Skeletal muscle satellite cell (primary cell): ENCODE measurements around the gene AEN.

Source experiments
- H3K27me3 ChIP-seq: 2 replicates; pipeline ENCODE4 v1.7.0; 2013; ENCODE audit warnings: low read length; ENCODE audit not compliant: control insufficient read depth, insufficient read depth
- H3K36me3 ChIP-seq: 2 replicates; pipeline ENCODE4 v1.7.0; 2013; ENCODE audit warnings: mild to moderate bottlenecking, control low read depth, low read length; ENCODE audit not compliant: insufficient read depth
- H3K4me1 ChIP-seq: 2 replicates; pipeline ENCODE4 v1.7.0; 2013; ENCODE audit warnings: low read length; ENCODE audit not compliant: control insufficient read depth, insufficient read depth
- H3K4me2 ChIP-seq: 2 replicates; pipeline ENCODE4 v1.7.0; 2013; ENCODE audit warnings: mild to moderate bottlenecking, low read length
- H3K4me3 ChIP-seq: 2 replicates; pipeline ENCODE4 v1.7.0; 2013; ENCODE audit warnings: low read length
- H3K9ac ChIP-seq: 2 replicates; pipeline ENCODE4 v1.7.0; 2013; ENCODE audit warnings: mild to moderate bottlenecking, low read depth, low read length, moderate library complexity
- H3K9me3 ChIP-seq: replicated peaks from 2 replicates; pipeline ENCODE4 v1.7.0; 2013; ENCODE audit warnings: mild to moderate bottlenecking, control low read depth, low read length

Gene AEN

GRCh38 chr15:88647351-88648105, 26.4 kb downstream of the AEN start:
- Histone ChIP-seq H3K27me3 (no peaks in the 10 kb centered on the region), H3K4me2 (no peak overlapping the region), H3K9me3 (no peaks in the 10 kb centered on the region), H3K9ac (no peak overlapping the region), H3K4me3 (no peak overlapping the region), H3K36me3 (no peaks in the 10 kb centered on the region), H3K4me1 (peaks cover 16% of the 10 kb centered on the region)

GRCh38 chr15:88648357-88649214, 27.4 kb downstream of the AEN start:
- Histone ChIP-seq H3K4me1 (peaks cover 16% of the 10 kb centered on the region), H3K36me3 (no peaks in the 10 kb centered on the region), H3K27me3 (no peaks in the 10 kb centered on the region), H3K9ac (peak overlapping the region; percentile 50), H3K4me3 (no peak overlapping the region), H3K4me2 (peak overlapping the region; percentile 22), H3K9me3 (no peaks in the 10 kb centered on the region)

GRCh38 chr15:88649286-88649733, 28.2 kb downstream of the AEN start:
- H3K9me3 ChIP-seq, result no peaks in the 10 kb centered on the region
- no peak overlapping the region for H3K4me3 ChIP-seq
- no peaks in the 10 kb centered on the region for H3K27me3 ChIP-seq
- peaks cover 16% of the 10 kb centered on the region for H3K4me1 ChIP-seq
- H3K36me3 ChIP-seq, result no peaks in the 10 kb centered on the region
- H3K4me2 ChIP-seq, result peak overlapping the region; percentile 22
- H3K9ac ChIP-seq, result peak overlapping the region; percentile 50

GRCh38 chr15:88649753-88650551, 28.8 kb downstream of the AEN start:
- Histone ChIP-seq H3K4me3 (no peak overlapping the region), H3K9me3 (no peaks in the 10 kb centered on the region), H3K4me1 (peaks cover 16% of the 10 kb centered on the region), H3K9ac (peak overlapping the region; percentile 50), H3K36me3 (no peaks in the 10 kb centered on the region), H3K4me2 (peak overlapping the region; percentile 22), H3K27me3 (no peaks in the 10 kb centered on the region)

GRCh38 chr15:88650556-88650955, 29.4 kb downstream of the AEN start:
- no peak overlapping the region for H3K9ac ChIP-seq
- H3K4me3 ChIP-seq, result no peak overlapping the region
- H3K9me3 ChIP-seq, result no peaks in the 10 kb centered on the region
- no peaks in the 10 kb centered on the region for H3K27me3 ChIP-seq
- H3K36me3 ChIP-seq, result no peaks in the 10 kb centered on the region
- H3K4me2 ChIP-seq, result no peak overlapping the region
- H3K4me1 ChIP-seq, result peaks cover 16% of the 10 kb centered on the region

- Histone ChIP-seq H3K9ac (no peak overlapping the region), H3K4me1 (peaks cover 16% of the 10 kb centered on the region), H3K9me3 (no peaks in the 10 kb centered on the region), H3K36me3 (no peaks in the 10 kb centered on the region), H3K4me2 (no peak overlapping the region), H3K27me3 (no peaks in the 10 kb centered on the region), H3K4me3 (no peak overlapping the region)
These were observed 30.1 kb downstream of the AEN start for GRCh38 chr15:88651136-88651732.

GRCh38 chr15:88651971-88652370, 30.8 kb downstream of the AEN start:
- H3K4me3 ChIP-seq, result no peak overlapping the region
- H3K9ac ChIP-seq, result no peak overlapping the region
- H3K4me1 ChIP-seq, result peaks cover 16% of the 10 kb centered on the region
- no peaks in the 10 kb centered on the region for H3K9me3 ChIP-seq
- H3K4me2 ChIP-seq, result no peak overlapping the region
- no peaks in the 10 kb centered on the region for H3K36me3 ChIP-seq
- no peaks in the 10 kb centered on the region for H3K27me3 ChIP-seq

- no peaks in the 10 kb centered on the region for H3K9me3 ChIP-seq
- H3K36me3 ChIP-seq, result no peaks in the 10 kb centered on the region
- no peak overlapping the region for H3K9ac ChIP-seq
- H3K4me3 ChIP-seq, result no peak overlapping the region
- no peaks in the 10 kb centered on the region for H3K27me3 ChIP-seq
- peaks cover 16% of the 10 kb centered on the region for H3K4me1 ChIP-seq
- H3K4me2 ChIP-seq, result no peak overlapping the region
These were observed 31.5 kb downstream of the AEN start for GRCh38 chr15:88652456-88653199.

GRCh38 chr15:88653200-88654064, 32.3 kb downstream of the AEN start:
- H3K4me1 ChIP-seq, result peaks cover 16% of the 10 kb centered on the region
- H3K4me2 ChIP-seq, result no peak overlapping the region
- no peak overlapping the region for H3K4me3 ChIP-seq
- H3K27me3 ChIP-seq, result no peaks in the 10 kb centered on the region
- no peaks in the 10 kb centered on the region for H3K9me3 ChIP-seq
- no peak overlapping the region for H3K9ac ChIP-seq
- H3K36me3 ChIP-seq, result no peaks in the 10 kb centered on the region
